Hypothalamus (tissue), 51 donors: ENCODE results near the gene GRXCR1.

Experiments
- DNase-seq, 51 donors: peaks; one replicate each; lab custom pipeline; 2025; lab: John Stamatoyannopoulos, UW

Gene GRXCR1

GRCh38 chr4:42925921-42926320, 33.4 kb downstream of the GRXCR1 start:
- DNase-seq: no peak

- DNase-seq: no peak
Measured at GRCh38 chr4:42927946-42928345, 35.4 kb downstream of the GRXCR1 start.

GRCh38 chr4:42928582-42928981, 36.1 kb downstream of the GRXCR1 start:
- no peak for DNase-seq

- peak in 1 of 51 donors; percentile 42 for DNase-seq
Measured at GRCh38 chr4:42942216-42942615, 49.7 kb downstream of the GRXCR1 start.

GRCh38 chr4:42945874-42946273, 53.4 kb downstream of the GRXCR1 start:
- no peak for DNase-seq

- no peak for DNase-seq
Measured at GRCh38 chr4:42953321-42953720, 60.8 kb downstream of the GRXCR1 start.

- DNase-seq: peak in 1 of 51 donors; percentile 1
Measured at GRCh38 chr4:42954963-42955669, 62.6 kb downstream of the GRXCR1 start.

- peak in 1 of 51 donors; percentile 10 for DNase-seq
Measured at GRCh38 chr4:42955746-42956505, 63.4 kb downstream of the GRXCR1 start.

- DNase-seq: peak in 3 of 51 donors; percentile 1 to 37 (median 11)
Measured at GRCh38 chr4:42965326-42965725, 72.8 kb downstream of the GRXCR1 start.

- DNase-seq: no peak
Measured at GRCh38 chr4:42985976-42986375, 93.5 kb downstream of the GRXCR1 start.

GRCh38 chr4:42995343-42995944, 102.9 kb downstream of the GRXCR1 start:
- peak in 1 of 51 donors; percentile 3 for DNase-seq

GRCh38 chr4:43008793-43009192, 116.3 kb downstream of the GRXCR1 start:
- DNase-seq: no peak

GRCh38 chr4:43014256-43014655, 121.7 kb downstream of the GRXCR1 start:
- no peak for DNase-seq

GRCh38 chr4:43041632-43042031, 149.1 kb downstream of the GRXCR1 start:
- DNase-seq: no peak

- DNase-seq: no peak
Measured at GRCh38 chr4:43047058-43047457, 154.5 kb downstream of the GRXCR1 start.

- DNase-seq: no peak
Measured at GRCh38 chr4:43048570-43048969, 156.1 kb downstream of the GRXCR1 start.

GRCh38 chr4:43049326-43049725, 156.8 kb downstream of the GRXCR1 start:
- DNase-seq: no peak

- no peak for DNase-seq
Measured at GRCh38 chr4:43066415-43066814, 173.9 kb downstream of the GRXCR1 start.

GRCh38 chr4:43071069-43071468, 178.6 kb downstream of the GRXCR1 start:
- DNase-seq: no peak
